HG02938 (cell line): Measurements from ENCODE around the gene CRKL.
"Not testable (repeated sequence)": the region's sequence is repeated elsewhere in the genome, so short reads cannot be mapped to it uniquely, and the experiment has no call there.

Source experiments
- ATAC-seq: cut with Tn5 transposase; IDR thresholded peaks from one replicate; pipeline ENCODE4 v1.9.1; 2021; ENCODE audit warnings: mild to moderate bottlenecking, moderate library complexity; ENCODE audit not compliant: unreplicated experiment

CRKL gene, protein sequence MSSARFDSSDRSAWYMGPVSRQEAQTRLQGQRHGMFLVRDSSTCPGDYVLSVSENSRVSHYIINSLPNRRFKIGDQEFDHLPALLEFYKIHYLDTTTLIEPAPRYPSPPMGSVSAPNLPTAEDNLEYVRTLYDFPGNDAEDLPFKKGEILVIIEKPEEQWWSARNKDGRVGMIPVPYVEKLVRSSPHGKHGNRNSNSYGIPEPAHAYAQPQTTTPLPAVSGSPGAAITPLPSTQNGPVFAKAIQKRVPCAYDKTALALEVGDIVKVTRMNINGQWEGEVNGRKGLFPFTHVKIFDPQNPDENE

DNA sequence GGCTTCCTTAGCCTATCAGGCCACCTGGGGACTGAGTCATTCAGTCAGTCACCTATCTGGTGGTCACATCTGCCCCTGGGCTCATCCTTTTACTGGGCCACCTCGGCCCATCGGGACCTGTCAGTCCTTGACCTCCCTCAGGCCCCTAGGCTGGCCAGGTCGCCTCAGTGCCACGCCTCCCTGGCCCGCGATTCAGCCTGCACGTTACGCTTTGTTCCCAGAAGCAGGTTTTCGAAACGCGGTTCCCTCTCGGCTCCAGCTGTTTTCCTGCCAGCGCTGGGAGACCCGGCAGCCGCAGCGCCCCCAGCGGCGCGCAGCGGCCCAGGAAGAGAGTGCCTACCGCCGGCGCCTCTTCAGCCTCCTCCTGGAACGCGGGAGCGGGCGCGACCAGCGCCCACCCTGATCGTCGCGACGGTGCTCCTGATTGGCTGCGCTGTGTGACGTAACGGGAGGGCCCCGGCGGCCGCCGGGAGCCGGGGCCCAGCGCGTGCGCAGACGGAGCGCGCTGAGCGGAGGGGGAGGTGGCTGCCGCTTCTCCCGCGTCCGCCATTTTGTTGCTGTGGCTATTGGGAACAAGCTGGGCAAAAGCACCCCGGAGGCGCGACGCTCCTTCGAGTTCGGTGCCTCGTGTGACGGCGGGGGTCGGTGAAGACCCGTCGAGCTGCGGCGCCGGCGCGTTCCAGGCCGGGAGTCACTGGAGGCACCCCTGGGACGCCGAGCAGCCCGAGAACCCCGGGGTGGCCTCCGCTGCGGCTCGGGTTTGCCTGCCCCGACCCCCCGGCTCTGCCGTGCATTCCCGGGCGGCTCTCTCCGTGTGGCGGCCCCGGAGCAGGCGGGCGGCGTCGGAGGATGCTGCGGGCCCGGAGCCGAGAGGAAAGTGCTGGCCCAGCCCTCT is at the start of gene CRKL:
Gene CRKL (plus strand): TSS at position 492 of the 895 bp plus-strand sequence. CDS start 528 bp downstream, outside the sequence.
- ATAC-seq, result peak; percentile 84

DNA sequence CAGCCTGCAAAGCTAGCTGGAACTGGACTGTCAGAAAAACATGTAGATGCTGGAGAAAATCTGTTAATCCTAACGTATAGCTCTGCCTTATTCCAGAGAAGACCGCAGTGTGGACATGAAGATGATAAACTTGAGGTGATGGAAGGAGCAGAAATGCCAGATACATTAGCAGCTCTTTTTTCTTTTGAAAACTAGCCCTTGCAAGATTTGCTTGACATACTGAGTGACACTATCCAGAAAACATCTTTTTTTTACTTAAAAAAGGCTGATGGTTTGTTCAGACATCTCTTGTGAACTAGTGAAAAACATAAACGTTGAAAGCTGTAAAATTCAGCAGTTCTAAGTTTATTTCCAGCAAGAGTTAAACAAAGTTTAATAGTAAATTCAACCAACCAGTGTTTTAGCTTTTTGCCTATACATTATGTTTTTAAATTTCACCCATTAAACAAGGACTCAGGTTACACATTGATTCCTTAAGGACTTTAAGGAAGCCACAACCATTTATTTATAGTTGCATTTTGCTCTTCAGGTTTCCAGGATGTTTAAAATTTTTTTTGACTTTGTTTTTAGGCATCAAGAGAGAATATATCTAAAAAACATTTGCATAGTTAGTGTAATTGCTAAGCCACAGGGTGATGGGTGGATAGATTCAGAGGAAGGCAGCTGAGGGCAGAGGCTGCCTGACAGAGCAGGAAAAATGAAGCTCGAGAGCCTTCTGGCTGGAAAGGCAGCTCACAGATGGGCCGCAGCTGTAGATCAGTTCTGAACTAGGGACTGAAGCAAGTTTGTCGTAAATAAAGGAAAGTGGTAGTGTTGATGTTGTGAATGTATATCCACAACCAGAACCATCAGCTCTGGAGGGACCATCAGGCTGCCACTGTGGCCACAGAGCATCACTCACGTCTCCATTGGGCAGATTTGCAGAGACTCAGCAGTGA is 48.9 kb upstream of the CRKL start:
- no peak for ATAC-seq

DNA sequence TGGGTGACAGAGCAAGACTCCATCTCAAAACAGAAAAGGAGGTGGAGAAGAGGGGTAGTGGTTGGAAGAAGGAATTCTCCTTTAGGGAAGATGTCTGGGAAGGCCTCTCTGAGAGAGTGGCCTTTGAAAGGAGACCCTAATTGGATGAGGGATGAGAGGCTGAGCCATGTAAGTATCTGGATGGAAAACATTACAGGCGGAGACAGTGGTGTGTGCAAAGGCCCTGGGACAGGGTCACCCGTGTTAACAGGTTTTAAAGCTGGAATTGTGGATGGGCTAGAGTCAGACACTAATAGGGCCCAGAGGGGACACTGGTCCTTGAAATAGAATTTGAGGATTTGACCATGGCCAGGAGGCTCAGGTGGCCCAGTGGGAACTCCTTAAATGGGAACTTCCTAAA is 48.0 kb upstream of the CRKL start:
- ATAC-seq, result no peak

DNA sequence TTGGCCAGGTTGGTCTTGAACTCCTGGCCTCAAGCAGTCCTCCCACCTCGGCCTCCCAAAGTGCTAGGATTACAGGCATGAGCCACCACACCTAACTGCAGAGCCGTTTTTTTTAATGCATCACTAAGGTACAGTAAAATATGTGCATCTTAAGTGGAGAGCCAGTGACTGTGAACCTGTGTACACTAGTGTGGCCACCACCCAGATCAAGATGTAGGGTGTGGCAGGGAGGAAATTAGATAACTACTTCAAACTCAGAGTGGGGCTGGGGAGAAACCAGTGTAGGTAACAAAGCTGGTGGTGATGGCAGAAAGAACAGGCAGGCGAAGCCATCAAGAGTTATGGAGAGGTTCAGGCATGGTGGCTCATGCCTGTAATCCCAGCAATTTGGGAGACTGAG is 44.0 kb upstream of the CRKL start:
- no peak for ATAC-seq

DNA sequence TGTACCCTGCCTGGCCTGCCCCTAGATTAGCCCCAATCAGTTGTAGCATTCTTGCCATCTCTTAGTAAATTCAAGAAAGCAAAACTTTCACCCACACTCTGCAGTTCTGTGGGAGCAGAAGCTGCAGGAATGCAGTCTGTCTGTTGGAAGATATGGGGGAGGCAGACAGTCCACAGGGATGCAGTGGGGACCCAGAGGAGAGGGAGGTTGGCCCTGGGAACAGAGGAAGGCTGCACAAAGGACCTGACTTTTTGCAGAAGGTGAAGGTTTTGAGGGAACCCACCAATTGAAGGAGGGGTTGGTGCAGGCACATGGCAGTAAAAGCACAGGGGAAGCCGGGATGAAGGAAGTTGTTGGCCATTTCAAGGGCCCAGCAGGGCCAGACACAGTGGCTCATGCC is 41.9 kb upstream of the CRKL start:
- no peak for ATAC-seq

DNA sequence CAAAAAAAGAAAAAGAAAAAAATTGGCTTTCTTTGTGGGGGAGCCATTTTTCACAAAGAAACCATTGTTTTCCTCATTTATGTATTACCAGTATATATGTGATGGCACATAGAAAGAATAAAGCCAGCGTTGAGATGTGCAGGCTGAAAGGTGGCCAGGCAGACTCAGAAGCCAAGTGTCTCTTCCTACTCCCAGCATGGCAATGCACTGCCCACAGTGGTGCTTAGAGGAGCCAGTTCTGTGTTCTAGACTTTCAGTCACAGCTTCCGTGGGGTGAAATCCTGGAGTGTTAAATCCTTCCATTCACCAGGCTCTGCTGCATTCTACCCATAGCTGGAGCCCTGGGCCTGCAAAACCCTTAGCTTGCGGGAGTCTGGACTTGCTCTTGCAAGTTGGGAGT is 39.5 kb upstream of the CRKL start:
- no peak for ATAC-seq

DNA sequence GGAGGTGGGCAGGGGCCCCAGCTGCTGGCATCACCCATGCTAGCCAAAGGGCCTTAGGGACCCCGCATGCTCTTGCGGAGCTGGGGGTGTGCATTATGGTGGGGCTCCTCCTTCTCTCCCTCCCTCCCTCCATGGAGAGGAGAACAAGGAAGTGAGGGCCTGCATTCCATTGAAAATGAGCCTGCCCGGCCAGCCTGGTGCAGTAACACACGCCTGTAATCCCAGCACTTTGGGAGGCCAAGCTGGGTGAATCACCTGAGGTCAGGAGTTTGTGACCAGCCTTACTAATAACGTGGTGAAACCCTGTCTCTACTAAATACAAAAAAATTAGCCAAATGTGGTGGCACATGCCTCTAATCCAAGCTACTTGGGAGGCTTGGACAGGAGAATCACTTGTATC is 36.0 kb upstream of the CRKL start:
- no peak for ATAC-seq

DNA sequence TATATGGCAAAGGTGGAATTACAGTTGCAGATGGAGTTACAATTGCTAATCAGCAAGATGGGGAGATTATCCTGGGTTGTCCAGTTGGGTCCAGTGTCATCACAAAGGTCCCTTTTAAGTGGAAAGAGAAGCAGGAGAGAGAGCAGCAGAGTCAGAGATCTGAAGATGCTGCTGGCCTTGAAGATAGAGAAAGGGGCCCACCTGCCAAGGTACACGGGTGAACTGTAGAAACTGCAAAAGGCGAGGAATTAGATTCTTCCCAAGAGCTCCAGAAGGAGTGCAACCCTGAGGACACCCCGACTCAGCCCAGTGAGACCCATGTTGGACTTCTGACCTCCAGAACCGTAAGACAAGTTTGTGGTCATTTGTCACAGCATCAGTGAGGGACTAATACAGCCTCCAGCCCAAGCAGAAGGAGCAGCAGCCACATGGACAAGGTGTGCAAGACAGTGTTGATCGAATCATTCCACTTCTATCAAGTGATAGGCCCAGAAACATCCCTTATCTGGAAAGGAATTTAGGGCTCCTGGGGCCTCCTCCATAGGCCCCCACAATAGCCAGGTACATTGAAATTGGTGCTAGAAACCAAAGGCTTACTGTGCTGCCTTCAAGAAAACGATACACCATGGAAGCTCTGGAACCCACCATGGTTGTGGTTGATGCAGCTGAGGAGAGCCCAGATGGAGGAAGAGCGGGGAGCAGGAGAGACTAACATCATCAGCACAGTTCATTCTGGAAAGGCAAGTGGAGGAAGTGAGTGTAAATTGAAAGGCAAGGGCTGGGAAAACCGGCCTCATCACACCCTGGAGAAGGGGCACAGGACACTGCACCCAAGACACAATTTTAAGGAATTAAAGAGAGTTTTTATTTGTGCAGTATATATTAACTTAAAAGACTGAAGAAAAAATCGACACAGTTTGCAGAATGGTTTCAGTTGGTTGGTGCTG is 35.1 kb upstream of the CRKL start:
- no peak for ATAC-seq

DNA sequence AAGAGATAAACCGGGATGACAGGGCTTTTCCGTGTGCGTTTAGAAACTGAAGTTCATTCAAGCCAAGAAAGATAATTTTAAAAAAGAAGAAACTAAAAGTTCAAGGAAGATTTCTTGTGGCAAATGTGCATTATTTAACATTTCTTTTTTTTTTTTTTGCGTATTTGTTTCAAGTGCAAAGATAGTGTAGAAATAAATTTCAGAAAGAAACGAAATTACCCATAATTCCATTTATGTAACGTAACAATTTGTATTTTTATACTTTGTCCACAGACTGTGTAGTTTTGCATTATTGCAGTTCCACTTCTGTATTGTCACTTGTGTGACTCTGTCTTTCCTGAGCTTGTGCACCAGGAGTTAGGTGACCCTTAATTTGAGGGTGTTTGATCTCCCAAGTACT is 34.4 kb upstream of the CRKL start:
- ATAC-seq, result no peak

DNA sequence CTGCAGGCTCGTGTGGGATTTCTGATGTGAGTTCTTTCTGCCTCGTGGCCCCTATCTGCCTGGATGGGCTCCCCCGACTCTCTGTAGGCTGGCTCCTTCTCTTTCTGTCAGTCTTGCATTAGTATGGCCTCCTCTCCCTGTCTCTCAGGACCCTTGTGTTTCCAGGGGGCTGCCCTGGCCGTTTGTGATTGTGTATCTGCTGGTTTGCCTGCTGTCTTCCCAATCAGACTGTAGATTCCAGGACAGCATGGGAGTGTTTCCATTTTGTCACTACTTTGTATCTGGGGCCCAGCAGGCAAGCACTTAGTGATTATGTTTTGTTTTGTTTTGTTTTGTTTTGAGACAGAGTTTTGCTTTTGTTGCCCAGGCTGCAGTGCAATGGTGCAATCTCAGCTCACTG is 32.8 kb upstream of the CRKL start:
- no peak for ATAC-seq

DNA sequence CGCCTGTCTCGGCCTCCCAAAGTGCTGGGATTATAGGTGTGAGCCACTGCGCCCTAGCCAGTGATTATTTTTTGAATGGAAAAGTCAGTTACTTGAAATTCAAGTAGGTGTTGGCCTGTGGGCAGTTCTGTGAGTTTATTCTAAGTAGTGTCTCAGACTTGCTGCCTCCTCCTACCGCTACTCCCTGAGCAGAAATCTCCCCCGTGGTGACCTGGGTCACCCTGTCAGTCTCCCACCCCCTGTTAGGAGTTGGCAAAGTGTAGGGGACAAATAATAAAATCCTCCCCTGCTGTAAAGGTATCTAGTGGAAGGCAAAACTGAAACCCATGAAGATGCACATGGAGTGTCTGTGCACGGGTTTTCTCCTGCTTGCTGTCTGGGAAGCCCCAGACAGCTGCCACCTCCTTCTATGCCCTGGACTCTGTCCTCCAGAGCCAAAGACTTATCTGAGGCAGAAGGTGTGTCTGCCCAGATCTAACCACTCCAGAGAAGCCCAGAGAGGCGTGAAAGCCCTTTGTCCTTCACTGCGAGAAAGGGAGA is 32.1 kb upstream of the CRKL start:
- ATAC-seq, result no peak

DNA sequence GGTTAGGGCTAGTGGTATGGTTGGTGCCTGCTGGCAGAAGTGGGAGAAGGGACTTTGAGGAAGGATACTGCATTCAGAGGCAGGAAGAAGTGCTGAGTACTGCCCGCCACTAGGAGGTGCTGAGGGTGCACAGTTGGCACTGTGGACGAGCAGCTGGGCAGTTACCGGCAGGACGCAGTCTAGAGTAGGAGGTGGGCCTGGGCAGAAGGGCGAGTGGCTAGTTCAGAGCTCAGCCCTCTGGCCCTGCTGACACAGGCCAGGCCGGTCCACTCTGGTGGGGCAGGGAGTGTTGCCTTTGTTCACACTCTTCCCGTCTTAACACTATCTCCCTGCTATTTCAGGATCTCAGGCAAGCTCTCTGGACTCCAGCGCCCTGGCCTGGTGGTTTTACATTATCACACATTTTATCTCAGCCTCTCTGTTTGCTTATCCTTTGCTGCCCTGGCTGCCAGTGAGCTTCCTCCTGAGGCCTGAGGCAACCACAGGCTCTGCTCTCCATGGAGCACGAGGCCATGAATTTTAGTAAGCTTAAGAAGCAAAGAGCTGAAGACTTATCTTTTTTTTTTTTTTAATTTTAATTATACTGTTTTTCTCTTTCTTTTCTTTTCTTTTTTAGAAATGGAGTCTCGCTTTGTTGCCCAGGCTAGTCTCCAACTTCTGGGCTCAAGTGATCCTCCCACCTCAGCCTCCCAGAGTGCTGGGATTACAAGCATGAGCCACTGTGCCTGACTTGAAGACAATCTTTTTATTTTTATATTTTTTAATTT is 31.5 kb upstream of the CRKL start:
- no peak for ATAC-seq

DNA sequence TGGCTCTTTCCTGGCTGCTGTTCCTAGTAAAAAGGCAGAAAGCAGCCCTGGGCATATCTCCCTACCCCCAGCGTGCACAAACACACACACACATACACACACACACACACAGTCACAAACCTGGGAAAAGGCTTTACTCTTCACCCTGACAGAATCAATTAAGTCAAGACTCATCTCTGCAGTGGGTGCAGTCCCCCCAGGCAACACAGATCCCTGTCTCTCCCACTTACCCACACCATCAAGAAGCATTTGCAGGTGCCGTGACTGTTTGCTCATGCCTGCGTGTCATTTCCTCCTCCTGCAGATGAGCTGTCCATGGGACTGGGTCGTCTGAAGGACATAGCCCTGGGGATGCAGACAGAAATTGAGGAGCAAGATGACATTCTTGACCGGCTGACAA is 29.8 kb upstream of the CRKL start:
- no peak for ATAC-seq

DNA sequence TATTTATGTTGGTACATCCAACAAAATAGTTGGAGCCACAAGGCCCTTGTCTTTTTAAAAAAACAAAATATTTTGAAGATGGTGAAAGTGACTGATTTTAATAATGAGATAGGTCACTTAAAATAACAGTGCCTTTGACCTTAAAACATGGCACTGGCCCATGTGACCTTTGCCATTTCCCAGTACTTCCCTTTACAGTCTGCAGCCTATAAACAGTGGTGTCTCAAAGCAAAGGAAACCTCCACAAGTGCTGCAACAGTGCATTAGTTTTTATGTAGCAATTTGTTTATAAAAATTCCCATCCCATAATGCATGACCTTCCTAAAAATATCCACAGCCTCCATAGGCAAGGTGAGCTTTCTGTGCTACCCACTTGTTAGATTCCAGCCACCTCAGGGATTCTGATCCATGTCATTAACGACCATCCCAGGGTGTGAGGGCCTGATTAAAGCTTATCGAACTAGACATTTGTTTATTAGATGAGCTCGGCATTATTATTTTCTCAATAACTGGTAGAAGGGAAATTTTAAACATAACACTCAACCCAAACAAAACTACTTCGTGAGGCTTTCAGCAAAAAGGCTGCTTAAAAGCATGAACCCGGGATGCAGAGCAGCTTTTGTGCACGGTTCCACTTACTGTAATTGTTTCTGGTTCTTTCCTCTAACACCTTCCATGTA is 28.0 kb upstream of the CRKL start:
- no peak for ATAC-seq

DNA sequence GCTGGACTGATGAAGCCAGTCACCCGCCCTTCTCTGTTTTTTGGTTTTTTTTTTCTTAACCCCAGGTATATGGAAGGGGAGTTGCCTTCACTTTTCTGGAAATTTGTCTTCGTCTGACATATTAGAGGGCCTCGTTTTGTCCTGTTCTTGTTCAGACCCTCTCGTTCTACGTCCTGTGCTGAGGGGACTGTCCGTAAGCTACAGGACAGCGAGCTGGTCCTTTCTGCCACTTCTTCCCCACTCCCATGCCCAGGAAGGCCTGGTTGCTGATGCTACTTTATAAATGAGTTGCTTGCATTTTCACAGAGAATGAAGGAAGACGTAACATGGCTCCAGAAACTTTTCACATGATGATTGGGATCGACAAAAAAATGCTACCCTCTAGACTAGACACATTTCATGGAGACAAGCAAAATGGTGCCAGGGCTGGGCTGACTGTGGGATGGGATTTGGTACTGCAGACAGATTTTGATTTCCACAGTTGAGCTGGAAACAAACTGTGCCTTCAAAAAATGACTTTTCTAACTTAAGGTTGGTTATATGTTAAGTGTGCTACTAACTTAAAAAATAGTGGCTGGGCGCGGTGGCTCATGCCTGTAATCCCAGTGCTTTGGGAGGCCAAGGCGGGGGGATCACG is 27.2 kb upstream of the CRKL start:
- ATAC-seq, result no peak

DNA sequence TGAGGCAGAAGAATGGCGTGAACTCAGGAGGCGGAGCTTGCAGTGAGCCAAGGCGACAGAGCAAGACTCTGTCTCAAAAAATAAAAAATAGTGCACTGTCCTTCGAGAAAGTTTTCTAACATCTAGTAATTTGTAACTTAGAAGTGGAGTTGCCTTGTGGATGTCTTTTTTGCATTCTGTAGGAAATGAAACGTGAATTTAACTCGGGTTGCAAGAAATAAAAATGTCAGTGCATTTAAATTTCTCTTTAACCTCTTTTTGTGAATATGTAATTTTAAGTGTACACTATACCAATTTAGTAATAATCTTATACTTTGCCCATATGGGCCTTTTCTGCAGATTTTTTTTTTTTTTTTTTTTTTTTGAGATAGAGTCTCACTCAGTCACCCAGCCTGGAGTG is 26.2 kb upstream of the CRKL start:
- ATAC-seq, result no peak

DNA sequence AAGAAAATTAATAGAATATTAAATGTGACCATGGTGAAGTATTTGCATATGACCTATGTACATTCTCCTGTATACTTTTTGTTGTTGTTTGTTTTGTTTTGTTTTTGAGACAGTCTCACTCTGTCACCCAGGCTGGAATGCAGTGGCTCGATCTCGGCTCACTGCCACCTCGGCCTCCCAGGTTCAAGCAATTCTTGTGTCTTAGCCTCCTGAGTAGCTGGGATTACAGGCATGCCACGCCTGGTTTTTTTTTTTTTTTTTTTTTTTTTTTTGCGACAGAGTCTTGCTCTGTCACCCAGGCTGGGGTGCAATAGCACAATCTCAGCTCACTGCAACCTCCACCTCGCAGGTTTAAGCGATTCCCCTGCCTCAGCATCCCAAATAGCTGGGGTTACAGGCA is 19.5 kb upstream of the CRKL start:
- ATAC-seq, result not testable (repeated sequence)

DNA sequence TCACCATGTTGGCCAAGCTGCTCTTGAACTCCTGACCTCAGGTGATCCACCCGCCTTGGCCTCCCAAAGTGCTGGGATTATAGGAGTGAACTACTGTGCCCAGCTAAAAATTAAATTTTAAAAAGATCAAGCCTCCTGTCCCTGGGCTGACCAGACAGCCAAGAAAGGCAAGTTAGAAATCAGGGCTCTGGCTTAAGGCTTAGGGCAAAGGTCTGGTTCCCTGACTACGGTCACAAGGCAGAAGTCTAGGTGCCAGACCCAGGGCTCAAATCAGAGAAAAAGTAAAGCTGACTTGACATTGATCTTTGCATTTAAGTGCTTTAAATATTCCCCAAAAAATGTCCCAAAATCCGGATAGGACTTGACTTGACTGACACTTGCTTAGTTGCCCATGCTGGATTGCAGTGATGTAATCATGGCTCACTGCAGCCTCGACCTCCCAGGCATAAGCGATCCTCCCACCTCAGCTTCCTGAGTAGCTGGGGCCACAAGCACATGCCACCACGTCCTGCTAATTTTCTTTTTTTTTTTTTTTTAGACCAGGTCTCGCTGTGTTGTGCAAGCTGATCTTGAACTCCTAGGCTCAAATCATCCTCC is 17.3 kb upstream of the CRKL start:
- no peak for ATAC-seq
